GM12801 (cell line): ENCODE measurements around the gene ZDHHC20.

Experiments
- TF ChIP-seq, protein P1 (sequence below): IDR thresholded peaks from one replicate; pipeline ENCODE4 v1.5.1; 2011; ENCODE audit warnings: control low read depth; ENCODE audit not compliant: insufficient read length; ENCODE audit errors: extremely low read depth

Gene ZDHHC20

DNA sequence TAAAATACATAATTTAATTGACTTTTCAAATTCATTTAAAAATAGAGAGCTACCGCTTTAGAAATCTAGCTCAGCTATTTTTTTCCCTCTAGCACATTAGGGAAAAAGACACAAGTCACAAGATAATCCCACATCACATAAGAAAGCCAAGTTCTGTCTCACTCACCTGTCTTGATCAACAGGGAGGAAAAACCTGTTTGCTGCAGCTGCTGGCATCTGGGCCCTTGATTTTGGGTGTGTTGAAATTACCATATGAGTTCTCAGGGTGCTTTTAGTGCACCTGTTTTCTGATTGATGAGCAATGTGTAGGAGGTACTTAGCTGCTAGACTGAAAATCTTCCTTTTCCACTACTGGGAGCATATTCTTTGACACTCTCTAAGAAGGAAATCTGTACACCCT is 53.8 kb downstream of the ZDHHC20 start:
- TF ChIP-seq, protein P1, sequence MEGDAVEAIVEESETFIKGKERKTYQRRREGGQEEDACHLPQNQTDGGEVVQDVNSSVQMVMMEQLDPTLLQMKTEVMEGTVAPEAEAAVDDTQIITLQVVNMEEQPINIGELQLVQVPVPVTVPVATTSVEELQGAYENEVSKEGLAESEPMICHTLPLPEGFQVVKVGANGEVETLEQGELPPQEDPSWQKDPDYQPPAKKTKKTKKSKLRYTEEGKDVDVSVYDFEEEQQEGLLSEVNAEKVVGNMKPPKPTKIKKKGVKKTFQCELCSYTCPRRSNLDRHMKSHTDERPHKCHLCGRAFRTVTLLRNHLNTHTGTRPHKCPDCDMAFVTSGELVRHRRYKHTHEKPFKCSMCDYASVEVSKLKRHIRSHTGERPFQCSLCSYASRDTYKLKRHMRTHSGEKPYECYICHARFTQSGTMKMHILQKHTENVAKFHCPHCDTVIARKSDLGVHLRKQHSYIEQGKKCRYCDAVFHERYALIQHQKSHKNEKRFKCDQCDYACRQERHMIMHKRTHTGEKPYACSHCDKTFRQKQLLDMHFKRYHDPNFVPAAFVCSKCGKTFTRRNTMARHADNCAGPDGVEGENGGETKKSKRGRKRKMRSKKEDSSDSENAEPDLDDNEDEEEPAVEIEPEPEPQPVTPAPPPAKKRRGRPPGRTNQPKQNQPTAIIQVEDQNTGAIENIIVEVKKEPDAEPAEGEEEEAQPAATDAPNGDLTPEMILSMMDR, result no peak

DNA sequence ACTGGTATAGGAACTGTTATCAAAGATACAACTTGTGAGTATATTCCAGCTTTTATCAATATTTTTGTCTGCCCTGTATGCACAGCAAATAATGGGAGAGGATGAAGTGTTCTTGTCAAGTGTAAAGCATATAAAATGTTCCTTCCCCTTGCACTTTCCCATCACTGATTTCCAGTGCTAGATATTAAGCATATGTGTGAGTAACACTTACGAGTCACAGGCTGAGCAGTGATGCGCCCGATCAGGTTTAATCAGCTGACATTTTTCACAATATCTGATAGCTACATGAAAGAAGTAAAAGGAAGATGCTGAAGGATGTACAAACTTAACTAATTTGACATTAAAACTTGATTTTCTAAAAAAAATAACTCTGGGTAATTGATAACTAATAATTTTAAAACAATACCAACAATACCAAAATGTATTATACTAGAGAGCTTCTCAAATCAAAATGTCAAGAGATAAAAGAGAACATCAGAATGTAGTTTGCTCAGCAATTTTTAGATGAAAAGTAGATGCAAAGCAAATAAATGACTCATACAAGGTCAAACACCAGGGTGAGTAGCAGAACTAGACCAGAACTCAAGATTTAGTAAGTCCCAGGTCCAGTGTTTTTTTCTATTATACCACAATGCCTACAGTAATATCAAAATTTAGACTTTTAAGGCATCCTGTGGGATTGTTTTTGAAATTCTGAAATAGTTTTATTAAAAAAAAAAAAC is 56.4 kb downstream of the ZDHHC20 start:
- TF ChIP-seq, protein P1, result no peak

DNA sequence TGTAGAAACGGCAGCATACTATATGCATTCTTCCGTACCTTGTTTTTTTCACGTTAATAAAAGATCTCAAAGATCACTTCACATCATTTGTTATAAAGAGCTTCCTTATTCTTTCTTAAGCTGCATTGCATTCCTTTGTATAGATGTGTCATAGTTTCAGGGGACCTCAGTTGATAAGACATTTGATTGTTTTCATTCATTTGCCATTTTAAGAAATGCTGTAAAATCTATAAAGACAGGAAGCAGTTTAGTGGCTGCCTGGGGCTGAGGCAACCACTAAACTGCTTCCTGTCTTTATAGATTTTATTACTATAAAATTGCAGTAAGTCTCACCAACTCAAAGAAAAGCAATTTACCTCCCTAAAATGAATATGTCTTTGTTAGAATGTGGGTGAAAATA is 59.4 kb downstream of the ZDHHC20 start:
- TF ChIP-seq, protein P1, result no peak

DNA sequence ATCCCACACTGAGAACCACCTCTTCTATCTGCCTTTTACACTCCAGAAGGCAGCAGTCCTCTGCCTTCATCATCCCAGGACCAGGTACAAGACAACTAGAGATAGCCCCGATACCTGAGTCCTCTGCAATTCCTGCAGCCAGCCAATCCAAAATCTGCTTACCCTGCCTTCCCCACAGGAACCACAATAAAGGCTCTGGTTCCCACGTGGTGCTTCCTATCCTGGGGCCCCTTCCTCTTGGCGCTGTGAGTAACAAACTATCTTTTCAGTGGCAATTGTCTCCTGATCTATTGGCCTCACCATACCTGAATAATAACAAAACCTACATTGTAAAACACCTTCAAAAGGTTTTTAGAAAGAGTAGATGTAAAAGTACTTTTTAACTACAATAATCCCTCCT is 63.1 kb downstream of the ZDHHC20 start:
- TF ChIP-seq, protein P1, result no peak

DNA sequence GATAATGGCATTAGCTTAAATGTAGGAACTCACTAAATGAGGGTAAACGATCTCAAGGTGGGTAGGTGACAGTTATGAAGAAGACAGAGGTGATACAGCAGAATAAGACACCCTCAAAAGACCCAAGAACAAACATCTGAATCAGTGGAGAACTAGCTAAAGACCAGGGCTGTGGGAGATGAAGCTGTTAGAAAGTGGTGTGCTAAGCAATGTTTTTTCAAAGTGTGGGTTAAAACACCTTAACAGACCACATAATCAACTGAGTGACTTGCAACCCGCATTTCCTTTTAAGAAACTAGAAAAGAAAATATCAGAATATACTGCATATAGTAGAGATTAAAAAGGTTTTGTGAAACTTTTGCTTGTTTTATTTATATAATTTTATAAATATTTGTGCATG is 70.0 kb downstream of the ZDHHC20 start:
- TF ChIP-seq, protein P1, result no peak

DNA sequence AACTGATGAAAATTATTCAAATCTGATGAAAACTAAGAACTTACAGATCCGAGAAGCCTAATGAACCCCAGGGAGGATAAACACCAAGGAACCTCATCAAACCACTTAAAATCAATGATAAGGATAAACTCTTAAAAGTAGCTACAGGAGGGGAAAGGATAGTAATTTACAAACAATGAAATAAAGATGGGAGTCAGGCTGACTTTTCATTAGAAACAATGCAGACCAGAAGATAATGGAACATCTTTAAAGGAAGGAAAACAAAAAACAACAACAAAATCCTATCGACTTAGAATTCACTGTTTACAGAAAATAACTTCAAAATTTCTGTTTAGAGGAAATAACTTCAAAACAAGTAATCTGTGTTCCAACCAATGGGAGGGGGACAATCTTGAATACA is 73.4 kb downstream of the ZDHHC20 start:
- TF ChIP-seq, protein P1, result no peak

DNA sequence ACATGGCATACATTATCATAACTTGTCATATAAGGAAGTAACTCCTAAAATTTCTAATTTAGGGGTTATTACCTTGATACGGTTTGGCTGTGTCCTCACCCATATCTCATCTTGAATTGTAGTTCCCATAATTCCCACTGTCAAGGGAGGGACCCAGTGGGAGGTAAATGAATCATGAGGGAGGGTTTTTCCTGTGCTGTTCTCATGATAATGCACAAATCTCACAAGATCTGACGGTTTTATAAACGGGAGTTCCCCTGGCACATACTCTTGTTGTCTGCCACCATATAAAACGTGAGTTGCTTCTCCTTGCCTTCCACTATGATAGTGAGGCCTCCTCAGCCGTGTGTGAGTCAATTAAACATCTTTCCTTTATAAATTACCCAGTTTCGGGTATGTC is 76.0 kb downstream of the ZDHHC20 start:
- TF ChIP-seq, protein P1, result no peak
